GM12874 (cell line): ENCODE data around the gene SCAF1.

ENCODE experiments used
- CTCF ChIP-seq: IDR thresholded peaks from 2 replicates; pipeline ENCODE4 v1.5.1; 2011; ENCODE audit warnings: low read depth, mild to moderate bottlenecking, control low read depth, low read length, moderate library complexity; ENCODE audit not compliant: insufficient read depth

SCAF1 gene

GRCh38 chr19:49626226-49626625 is 15.8 kb upstream of the SCAF1 start:
- TF ChIP-seq CTCF = no peak

GRCh38 chr19:49629659-49630058 is 12.3 kb upstream of the SCAF1 start:
- no peak for TF ChIP-seq CTCF

DNA sequence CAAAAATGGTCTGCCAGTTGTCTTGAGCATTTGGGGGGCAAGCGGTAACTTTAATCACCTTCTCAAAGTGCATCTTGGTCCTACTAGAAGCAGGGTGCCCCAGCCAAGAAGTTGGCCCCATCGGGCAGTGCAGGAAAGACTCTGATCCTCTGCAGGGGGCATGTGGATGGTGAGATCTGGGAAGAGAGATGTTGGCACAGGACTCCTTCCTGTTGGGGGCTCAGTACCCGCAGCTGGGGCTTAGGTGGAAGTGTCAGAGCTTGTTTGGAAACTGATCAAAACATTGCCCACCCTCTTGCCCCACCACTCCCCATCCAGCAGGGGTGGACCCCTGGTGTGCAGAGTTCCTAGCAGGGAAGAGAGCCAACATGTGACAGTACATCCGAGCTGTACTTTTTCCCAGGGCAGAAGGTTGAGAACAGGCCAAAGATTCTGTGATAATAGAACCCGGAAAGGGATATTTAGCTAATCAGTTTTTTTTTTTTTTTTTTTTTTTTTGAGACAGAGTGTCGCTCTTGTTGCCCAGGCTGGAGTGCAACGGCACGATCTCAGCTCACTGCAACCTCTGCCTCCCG is 10.9 kb upstream of the SCAF1 start:
- no peak for TF ChIP-seq CTCF

DNA sequence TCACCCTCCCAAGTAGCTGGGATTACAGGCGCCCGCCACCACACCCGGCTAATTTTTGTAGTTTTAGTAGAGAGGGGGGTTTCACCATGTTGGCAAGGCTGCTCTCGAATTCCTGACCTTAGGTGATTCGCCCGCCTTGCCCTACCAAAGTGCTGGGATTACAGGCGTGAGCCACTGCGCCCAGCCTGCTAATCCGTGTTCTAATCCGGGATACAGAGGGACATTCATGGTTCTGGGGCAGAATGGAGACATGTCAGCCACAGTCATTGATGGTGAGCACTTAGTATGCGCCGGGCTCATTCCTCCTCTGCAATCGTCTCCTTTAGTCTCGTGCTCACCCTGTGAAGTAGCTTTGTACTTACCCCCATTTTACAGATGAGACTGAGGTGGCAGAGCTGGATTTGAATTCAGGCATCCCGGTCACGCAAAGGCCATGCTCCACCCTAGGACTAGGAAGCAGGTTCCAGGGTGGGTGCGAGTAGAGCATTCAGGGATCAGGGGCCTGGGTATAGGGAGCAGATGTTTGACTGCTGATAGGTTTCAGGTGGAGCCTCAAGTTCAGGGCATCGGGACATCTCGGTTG is 10.3 kb upstream of the SCAF1 start:
- TF ChIP-seq CTCF = no peak

DNA sequence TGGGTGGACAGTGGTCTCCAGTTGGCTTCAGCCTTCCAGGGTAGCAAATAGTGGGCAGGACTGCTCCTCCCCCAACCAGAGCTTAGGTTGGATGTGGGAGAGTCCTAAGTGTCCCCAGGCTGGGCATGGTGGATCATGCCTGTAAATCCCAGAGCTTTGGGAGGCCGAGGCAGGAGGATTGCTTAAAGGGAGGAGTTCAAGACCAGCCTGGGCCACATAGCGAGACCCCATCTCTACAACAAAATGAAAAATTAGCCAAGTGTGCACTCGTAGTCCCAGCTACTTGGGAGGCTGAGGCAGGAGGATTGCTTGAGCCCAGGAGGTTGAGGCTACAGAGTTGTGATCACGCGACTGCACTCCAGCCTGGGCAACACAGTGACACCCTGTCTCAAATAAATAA is 9.4 kb upstream of the SCAF1 start:
- TF ChIP-seq CTCF = no peak

- TF ChIP-seq CTCF = no peak
Observed at GRCh38 chr19:49635530-49636232, 6.3 kb upstream of the SCAF1 start.

DNA sequence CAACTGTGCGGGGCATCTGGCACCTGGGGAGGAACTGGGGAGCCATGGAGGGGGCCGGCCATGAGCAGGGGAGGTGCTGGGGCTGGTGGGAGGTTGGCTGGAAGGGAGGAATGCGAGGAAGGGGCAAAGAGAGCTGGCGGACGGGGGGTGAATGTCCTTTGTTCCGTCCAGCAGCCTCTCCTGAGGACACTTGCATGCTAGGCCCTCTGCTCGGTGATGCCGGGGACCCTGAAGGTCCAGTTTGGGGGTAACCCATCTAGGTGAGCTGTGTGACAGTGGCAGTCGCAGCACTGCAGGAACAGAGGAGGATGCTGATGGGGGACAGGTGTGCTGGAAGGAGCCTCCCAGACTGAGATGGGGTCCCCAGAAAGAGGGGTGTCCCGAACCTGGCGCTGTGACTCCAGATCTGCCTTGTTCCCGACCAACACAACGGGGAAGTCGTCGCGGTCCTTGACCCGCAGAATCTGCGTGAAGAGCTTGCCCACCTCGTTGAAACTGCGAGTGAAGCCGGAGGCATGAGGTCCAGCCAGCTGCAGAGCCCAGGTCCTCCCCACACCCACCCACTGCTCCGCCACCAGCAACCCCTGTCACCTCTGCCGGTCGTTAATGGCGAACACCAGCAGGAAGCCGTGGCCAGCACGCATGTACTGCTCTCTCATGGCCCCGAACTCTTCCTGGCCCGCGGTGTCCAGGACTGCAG is 5.6 kb upstream of the SCAF1 start:
- TF ChIP-seq CTCF = no peak
